Activated CD4-positive, CD25-positive, alpha-beta regulatory T cell (primary cell): ENCODE results near the gene FITM1.
A peak's percentile ranks its signal among the peaks of the same experiment; 100 is the strongest.

ENCODE experiments used
- DNase-seq, 4 experiments: peaks; one replicate each; lab custom pipeline; 2025; lab: John Stamatoyannopoulos, UW

Gene FITM1

DNA sequence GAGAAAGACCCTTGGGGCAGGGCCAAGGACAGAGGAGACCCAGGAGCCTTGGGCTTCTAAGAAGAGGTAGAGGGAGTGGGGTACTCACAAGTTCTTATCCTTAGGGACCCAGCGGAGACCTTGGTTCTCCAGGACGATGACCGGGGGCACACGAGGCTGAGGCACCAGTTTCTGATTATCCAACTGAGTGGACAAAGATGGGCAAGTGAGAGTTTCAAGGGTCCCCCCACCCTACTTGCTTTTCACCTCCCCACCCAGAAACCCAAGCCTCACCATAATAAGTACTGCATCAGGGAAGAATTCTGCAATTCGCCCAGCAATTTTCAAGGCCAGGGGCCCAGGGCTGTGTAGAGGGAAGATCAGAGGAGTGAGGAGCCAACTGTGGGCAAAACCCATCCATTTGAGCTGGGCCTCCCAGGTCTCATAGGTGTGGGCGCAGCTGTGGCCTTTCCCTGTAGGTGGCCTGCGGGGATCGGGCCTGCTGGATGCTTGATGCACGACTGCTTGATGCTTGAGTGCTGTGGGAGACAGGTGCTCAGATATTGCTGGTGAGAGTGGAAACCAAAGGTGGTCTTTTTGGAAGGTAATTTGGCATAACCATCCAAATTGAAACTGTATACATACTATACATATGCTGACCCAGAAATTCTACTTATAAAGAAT, 8.9 kb downstream of the FITM1 start:
- no peak for DNase-seq

DNA sequence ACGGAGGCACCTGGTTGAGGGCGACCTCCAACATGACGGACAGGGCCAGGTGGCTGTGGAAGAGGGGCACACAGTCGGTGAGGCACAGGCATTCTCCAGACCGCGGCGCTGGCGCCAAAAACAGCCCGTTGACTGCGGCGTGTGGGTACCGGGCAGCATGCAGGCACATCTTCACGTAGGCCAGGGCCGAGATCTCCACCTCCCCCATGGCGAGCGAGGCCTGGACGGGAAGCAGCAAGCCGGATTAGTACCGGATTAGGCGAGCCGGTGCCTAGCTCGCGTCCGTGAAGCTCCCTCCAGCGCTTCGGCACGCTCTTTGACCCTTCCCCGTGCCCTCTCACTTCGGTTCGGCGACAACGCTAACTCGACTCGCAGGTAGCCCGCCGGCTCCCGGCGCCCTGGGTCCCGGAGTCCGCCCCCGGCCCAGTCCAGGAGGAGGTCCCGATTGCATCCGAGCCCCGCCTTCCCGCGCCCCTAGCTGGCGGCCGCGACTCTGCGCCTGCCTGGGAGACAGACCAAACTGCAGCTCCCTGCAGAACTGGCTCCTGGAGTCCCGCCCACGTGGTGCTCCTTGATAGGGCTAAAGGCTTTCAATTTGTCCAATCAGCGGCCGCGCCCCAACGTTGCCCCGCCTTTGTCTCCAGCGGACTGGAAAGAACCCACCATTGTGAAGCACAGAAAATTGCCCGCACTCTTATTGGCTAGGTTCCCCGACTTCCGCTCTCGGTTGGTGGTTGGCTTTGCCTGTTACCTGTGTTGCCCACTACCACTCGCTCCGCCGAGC, 10.8 kb downstream of the FITM1 start, which contains the start of gene EMC9:
Gene EMC9, minus strand, starts transcription at position 495 of the 784 bp plus-strand sequence. Its CDS starts 287 bp downstream, at position 208.
- peak; percentile 97 to 99 (median 98) for DNase-seq

DNA sequence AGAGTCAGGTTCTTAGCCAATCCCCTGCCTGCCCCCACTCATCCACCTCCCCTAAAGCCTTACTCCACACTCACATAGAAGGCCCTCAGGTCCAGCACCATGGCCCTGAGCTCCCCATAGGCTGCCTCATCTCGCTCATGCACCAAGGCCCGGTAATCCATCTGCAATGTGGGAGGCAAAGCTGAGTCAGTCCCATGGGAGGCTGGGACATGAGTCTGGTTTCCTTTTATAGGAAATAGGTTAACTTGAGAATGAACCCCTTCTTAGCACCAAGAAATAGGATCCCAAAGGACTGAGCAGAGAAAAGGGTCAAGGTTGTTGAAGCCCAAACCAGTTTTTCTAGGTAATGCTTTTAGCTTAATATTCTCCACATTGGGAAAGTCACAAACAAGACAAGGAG, 13.1 kb downstream of the FITM1 start:
- DNase-seq = no peak

DNA sequence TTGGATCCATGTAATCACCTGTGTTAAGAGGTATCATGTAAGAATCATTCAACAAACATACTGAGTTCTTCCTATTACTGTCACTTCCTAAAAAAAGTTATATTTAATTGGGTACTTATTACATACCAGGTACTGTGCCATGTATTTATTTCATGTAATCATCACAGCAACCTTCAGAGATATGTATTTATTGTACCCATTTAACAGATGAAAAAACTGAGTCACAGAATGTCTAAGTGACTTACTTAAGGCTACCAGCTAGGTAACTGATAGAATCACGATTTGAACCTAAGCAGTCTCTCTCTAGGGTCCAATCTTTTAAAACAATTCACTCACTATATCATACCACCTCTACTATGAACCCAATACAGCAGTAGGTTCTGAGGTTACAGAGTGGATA, 14.0 kb downstream of the FITM1 start:
- no peak for DNase-seq

DNA sequence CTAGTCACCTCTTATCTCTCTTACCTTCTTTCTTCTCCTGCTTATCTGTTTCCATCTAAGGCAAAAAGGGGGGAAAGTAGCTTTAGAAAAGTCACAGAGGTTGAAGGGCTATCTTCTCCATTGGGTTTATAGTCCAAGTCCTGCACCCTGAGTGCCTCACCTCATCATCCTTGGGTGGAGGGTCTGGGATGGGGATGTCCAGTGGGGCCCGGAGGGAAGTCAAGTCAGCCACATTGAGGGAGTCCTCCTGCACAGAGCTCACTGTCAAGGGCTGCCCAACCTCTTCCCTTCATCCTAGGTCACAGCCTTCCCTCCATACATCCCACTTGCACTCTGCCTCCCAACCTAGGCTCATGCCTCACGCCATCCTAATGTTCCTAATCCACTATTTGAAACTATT, 14.8 kb downstream of the FITM1 start:
- DNase-seq = no peak

DNA sequence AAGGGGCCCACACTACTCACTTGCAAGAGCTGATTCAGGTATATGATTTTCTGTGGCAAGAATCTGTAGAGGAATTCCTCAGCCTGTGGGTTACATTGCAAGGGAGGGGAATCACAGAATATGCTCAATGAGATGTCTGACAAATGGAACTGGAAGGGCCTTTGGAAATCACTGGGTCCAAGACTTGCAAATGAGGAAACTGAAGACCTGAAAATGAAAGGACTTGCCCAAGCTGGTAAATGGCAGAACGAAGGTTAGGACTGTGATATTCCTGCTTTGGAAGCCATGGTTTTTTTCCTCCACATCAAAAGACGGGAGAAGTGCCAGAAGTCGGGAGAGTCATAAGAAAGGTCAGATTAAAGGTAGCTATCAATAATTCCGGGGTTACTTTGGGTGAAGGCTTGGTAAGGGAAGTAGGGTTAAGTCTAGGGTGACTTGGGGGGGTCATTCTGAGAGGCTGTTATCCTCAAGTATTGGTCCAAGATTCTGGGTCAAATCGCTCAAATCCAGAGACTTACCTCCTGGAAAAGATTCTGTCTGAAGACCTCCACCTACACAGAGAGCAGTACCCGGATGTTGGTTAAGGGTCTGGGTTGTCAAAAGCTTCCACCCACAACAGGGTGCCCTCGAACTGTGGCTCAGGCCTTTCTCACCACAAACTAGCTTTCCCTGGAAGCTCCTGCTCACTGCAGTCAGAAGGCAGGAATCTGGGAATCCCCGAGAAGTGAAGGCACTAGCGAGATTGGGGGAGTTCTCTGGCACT, 15.4 kb downstream of the FITM1 start:
- DNase-seq = no peak

DNA sequence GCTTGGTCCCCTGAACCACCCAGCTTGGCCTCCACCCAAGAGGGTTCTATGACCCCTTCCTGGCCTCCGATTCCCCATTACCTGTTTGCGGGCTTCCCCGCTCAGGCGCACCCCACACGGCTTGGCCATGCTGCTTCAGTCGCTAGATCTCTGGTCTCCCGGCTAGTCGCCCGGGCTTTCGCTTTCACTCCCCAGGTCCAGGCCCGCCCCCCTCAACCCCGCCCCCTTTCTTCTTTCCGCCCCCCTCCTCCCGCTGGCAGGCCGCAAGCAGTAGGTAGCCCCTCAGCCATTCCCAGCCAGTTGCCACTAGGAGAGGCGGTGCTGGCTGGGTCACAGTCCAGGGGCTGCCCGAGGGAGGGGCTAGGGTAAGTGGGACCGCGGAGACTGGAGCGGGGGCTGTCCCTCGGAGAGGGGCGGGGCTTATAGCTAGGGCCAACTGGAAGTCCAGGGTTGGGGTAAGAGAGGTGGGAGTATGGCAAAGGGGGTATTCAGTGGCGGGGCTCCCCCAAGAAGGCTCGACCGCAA, 16.1 kb downstream of the FITM1 start, which contains the start of gene PSME2:
Gene PSME2, minus strand, starts transcription at position 158 of the 525 bp plus-strand sequence. Its CDS starts 29 bp downstream, at position 129.
- peak; percentile 63 to 93 (median 72) for DNase-seq

DNA sequence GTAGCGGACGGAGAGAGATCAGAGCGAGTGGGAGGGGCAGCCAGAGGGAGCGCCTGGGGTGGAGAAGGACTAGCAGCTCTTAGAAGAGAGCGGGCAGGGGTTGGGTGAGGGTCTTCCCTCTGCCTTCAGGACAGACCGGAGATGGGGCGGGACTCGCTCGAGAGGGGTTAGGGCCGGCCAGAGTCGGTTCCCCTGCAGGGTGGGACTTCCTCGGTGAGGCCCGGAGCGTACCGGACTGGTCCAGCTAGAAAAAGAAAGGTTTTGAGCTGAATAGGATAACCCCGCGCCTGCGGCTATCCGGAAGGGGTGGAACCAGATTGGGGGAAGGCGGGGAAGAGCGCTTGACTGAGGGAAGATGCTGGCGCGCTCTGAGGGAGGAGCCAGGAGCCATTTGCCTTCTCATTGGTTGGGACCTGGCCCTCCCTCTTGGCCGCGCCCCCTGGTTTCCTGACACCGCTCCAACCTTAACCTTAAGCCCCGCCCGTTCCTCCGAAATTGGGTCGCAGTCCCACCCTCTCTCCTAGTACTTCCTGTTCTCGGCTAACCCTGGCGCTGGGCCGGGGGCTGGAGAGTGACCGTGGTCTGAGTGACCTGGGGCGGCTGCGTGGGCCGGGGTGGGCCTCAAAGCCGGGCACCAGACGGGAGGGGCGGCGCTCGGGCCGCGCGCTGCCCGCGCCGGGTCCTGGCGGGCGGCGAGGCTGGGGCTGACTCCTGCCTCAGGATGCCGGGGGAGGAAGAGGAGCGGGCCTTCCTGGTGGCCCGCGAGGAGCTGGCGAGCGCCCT, 16.7 kb downstream of the FITM1 start, which contains the start of gene RNF31:
Gene RNF31, plus strand, starts transcription at position 521 of the 783 bp plus-strand sequence. Its CDS starts 201 bp downstream, at position 722.
- DNase-seq = peak; percentile 92 to 96 (median 94)

DNA sequence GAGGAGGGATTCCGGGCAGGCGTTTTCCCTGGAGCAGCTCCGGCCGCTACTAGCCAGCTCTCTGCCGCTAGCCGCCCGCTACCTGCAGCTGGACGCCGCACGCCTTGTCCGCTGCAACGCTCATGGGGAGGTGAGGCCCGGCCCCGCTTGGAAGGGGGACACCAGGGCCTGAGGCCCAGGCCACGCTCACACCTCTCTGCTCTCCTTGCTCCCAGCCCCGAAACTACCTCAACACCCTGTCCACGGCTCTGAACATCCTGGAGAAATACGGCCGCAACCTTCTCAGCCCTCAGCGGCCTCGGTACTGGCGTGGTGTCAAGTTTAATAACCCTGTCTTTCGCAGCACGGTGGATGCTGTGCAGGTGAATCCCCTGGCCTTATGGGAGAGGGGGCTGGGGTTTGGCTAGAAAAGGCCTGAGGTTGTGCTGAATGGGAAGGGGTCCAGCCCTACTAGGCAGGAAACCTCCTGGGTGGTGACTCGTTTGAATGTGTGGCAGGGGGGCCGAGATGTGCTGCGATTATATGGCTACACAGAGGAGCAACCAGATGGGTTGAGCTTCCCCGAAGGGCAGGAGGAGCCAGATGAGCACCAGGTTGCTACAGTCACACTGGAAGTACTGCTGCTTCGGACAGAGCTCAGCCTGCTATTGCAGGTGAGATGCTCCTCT, 17.4 kb downstream of the FITM1 start:
- DNase-seq = no peak

DNA sequence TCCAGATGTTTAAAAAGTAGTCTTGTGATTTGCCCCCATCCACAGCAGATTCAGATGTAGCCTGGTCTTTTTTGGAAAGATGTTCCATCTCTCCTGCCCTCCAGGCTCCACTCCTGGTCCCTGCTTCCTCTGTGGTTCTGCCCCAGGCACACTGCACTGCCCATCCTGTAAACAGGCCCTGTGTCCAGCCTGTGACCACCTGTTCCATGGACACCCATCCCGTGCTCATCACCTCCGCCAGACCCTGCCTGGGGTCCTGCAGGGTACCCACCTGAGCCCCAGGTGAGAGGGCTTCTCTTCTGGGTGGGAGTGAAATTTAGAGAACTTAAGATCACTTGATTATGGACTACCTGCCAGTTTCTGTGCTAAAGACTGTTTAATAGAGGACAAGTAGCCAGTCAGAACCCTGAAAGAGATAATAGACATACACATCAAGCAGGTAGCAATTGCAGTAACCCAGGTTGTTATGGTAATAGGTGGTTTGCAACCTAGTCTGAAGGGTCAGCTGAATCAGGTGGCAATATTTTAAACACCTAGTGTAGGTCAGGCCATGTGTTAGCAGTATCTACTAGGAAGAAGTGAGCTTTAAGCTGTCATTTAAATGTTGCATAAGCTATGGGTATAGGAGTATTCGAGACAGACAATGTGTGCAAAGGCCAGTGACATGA, 19.0 kb downstream of the FITM1 start:
- no peak for DNase-seq

DNA sequence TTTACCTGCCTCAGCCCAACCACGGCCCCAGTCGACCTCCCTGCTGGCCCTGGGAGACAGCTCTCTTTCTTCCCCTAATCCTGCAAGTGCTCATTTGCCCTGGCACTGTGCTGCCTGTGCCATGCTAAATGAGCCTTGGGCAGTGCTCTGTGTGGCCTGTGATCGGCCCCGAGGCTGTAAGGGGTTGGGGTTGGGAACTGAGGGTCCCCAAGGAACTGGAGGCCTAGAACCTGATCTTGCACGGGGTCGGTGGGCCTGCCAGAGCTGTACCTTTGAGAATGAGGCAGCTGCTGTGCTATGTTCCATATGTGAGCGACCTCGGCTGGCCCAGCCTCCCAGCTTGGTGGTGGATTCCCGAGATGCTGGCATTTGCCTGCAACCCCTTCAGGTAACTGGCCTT, 19.6 kb downstream of the FITM1 start:
- no peak for DNase-seq

DNA sequence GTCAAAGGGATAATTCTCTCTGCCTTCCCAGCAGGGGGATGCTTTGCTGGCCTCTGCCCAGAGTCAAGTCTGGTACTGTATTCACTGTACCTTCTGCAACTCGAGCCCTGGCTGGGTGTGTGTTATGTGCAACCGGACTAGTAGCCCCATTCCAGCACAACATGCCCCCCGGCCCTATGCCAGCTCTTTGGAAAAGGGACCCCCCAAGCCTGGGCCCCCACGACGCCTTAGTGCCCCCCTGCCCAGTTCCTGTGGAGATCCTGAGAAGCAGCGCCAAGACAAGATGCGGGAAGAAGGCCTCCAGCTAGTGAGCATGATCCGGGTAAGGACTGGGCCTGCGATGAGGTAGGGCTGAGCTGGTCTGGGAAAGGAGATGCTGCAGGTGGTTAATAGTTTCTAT, 20.1 kb downstream of the FITM1 start:
- no peak for DNase-seq

DNA sequence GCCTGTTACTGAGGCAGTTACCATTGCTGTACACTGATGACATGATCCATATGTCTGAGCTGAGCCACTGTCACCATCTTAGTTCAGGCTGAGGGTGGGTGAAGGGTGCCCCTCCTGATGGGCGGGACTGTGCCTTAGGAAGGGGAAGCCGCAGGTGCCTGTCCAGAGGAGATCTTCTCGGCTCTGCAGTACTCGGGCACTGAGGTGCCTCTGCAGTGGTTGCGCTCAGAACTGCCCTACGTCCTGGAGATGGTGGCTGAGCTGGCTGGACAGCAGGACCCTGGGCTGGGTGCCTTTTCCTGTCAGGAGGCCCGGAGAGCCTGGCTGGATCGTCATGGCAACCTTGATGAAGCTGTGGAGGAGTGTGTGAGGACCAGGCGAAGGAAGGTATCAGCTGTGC, 20.5 kb downstream of the FITM1 start:
- no peak for DNase-seq

DNA sequence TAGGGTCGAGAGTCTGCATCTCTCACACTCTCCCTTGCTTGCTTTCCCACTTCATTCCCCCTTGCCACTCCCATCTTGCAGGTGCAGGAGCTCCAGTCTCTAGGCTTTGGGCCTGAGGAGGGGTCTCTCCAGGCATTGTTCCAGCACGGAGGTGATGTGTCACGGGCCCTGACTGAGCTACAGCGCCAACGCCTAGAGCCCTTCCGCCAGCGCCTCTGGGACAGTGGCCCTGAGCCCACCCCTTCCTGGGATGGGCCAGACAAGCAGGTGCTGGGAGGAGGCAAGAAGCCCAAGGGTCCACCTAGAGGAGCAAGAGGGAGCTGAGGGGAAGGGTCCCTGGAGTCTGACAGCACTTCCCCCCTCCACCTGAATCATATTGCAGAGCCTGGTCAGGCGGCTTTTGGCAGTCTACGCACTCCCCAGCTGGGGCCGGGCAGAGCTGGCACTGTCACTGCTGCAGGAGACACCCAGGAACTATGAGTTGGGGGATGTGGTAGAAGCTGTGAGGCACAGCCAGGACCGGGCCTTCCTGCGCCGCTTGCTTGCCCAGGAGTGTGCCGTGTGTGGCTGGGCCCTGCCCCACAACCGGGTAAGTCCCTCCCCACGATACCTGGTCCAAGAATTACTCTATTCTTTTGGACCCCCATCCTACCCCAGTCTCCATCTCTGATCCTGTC, 21.1 kb downstream of the FITM1 start:
- no peak for DNase-seq

DNA sequence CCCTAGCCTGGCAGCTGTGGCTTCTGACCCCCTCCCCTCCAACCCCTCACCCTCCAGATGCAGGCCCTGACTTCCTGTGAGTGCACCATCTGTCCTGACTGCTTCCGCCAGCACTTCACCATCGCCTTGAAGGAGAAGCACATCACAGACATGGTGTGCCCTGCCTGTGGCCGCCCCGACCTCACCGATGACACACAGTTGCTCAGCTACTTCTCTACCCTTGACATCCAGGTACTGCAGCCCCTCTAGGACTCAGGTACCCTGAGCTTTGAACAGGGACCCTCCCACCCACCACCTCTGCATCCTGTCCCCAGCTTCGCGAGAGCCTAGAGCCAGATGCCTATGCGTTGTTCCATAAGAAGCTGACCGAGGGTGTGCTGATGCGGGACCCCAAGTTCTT, 24.6 kb downstream of the FITM1 start:
- no peak for DNase-seq

DNA sequence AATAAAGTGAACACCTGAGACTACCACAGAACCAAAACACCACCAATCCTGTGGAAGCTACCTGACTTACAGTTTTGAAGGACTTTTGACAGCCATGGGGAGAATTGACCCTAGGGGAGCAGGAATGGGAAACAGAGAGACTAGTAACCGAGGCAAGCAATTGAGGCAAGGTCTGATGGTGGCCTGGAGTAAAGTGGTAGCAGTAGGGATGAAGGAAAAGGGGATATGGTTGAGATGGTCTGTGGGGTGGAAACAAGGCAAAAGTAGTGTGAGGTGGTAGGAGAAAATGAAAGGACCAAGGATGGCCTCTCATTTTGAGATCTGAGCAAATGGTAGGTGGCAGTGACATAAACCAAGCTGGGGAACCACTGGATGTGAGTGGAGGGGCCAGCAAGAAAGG, 26.4 kb downstream of the FITM1 start:
- DNase-seq = no peak

DNA sequence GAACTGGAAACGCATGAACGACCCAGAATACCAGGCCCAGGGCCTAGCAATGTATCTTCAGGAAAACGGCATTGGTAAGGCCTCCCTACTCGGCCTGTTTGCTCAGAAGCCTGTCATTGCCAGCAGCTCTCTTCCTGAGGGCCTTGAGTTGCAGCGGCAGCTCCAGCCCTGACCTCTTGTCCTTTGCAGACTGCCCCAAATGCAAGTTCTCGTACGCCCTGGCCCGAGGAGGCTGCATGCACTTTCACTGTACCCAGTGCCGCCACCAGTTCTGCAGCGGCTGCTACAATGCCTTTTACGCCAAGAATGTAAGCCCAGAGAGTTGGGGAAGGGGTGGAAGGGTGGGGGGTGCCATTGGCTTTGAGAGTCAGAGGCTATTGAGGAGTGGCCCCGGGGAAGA, 26.9 kb downstream of the FITM1 start:
- DNase-seq = no peak

DNA sequence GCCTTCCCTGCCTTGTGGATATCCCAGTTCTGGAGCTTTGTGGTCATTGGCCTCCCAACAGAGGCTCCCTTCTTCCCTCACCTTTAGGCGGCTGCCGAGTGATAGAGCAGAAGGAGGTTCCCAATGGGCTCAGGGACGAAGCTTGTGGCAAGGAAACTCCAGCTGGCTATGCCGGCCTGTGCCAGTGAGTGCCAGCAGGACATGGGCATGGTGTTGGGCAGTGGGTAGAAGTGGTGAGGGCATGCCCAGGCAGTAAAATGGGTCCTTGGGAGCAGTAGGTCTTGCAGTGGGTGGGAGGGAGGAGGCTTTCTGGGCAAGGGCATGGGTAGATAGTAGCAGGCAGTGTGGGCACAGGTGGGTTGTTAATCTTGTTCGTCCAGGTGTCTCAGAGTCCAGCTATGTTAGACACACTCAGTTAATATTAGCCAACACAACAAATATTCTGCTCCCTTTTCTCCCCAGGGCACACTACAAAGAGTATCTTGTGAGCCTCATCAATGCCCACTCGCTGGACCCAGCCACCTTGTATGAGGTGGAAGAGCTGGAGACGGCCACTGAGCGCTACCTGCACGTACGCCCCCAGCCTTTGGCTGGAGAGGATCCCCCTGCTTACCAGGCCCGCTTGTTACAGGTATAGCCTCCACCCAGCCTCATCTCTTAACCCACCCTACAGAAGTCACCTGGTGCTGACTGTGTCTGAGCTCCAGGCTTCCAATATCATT, 29.5 kb downstream of the FITM1 start:
- no peak for DNase-seq

DNA sequence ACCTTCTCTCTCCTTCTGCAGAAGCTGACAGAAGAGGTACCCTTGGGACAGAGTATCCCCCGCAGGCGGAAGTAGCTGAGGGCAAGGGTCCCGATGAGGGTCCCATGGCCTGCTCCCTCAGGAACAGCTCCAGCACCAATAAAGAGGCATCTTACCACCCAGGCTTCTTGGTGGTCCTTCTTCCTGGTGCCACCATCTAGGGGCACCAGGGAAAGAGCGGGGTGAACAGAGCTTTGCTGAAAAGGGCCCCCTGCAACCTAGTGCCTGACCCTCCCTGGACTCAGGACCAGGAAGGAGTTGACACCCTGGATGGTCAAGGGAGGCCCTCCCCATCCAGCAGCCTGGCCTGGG, 30.0 kb downstream of the FITM1 start:
- no peak for DNase-seq
